ENCODE results near the gene APOA5.

GRCh38 chr11:116808262-116809175, 16.8 kb upstream of the APOA5 start:
- TF ChIP-seq TAF1 (IDR thresholded peaks at IDR 0.05; ENCODE audit: borderline replicate concordance, insufficient read depth, low read length) (no peak), REST (IDR thresholded peaks at IDR 0.05; ENCODE audit: insufficient read depth in 1 of 2, low read depth in 2 of 2, low read length in 2 of 2) (no peak), POLR2AphosphoS5 (IDR thresholded peaks at IDR 0.05; ENCODE audit: low read depth, low read length) (no peak), SIN3A (IDR thresholded peaks at IDR 0.05; ENCODE audit: borderline replicate concordance, insufficient read depth, low read length) (no peak), FOXP2 (optimal IDR thresholded peaks at IDR 0.05; ENCODE audit: borderline replicate concordance, extremely low read depth, extremely low read length, insufficient read depth) (no peak)
